CD4-positive, alpha-beta T cell treated with Interferon gamma for 1 hour (primary cell): ENCODE results near the gene HRK.
A peak's percentile ranks its signal among the peaks of the same experiment; 100 is the strongest.

Experiments used
- DNase-seq: peaks from one replicate; pipeline ENCODE4 v3.0.0-alpha.2; 2020

HRK gene

GRCh38 chr12:116864371-116865160, 16.7 kb downstream of the HRK start:
- no peak for DNase-seq

- no peak for DNase-seq
These were observed 17.9 kb downstream of the HRK start for GRCh38 chr12:116863275-116863767.

- DNase-seq = no peak
These were observed 19.1 kb downstream of the HRK start for GRCh38 chr12:116862167-116862566.

GRCh38 chr12:116861320-116861719, 19.9 kb downstream of the HRK start:
- peak; percentile 39 for DNase-seq

- DNase-seq = no peak
These were observed 21.0 kb downstream of the HRK start for GRCh38 chr12:116860263-116860662.

GRCh38 chr12:116859079-116859478, 22.2 kb downstream of the HRK start:
- no peak for DNase-seq

GRCh38 chr12:116856729-116857128, 24.5 kb downstream of the HRK start:
- DNase-seq = no peak

- DNase-seq = no peak
These were observed 25.3 kb downstream of the HRK start for GRCh38 chr12:116855744-116856470.

GRCh38 chr12:116853507-116853906, 27.7 kb downstream of the HRK start:
- DNase-seq = no peak

GRCh38 chr12:116852303-116852702, 28.9 kb downstream of the HRK start:
- no peak for DNase-seq

- no peak for DNase-seq
These were observed 32.0 kb downstream of the HRK start for GRCh38 chr12:116849216-116849615.

- no peak for DNase-seq
These were observed 38.2 kb downstream of the HRK start for GRCh38 chr12:116843085-116843484.

- no peak for DNase-seq
These were observed 41.9 kb downstream of the HRK start for GRCh38 chr12:116839287-116839830.

- no peak for DNase-seq
These were observed 42.9 kb downstream of the HRK start for GRCh38 chr12:116838365-116838764.

- DNase-seq = no peak
These were observed 44.1 kb downstream of the HRK start for GRCh38 chr12:116837097-116837496.

GRCh38 chr12:116835484-116835883, 45.8 kb downstream of the HRK start:
- DNase-seq = no peak

GRCh38 chr12:116833474-116833873, 47.8 kb downstream of the HRK start:
- DNase-seq = no peak

GRCh38 chr12:116832353-116832752, 48.9 kb downstream of the HRK start:
- DNase-seq = no peak

GRCh38 chr12:116827432-116827831, 53.8 kb downstream of the HRK start:
- no peak for DNase-seq

GRCh38 chr12:116821291-116821690, 60.0 kb downstream of the HRK start:
- no peak for DNase-seq

- no peak for DNase-seq
These were observed 61.1 kb downstream of the HRK start for GRCh38 chr12:116820064-116820656.

GRCh38 chr12:116818948-116819832, 62.1 kb downstream of the HRK start:
- DNase-seq = peak; percentile 90
